Measurements from ENCODE around the gene ABL1. TPM values are rescaled to one million over a fixed set of nuclear protein-coding genes. Genes with fewer than 3 reads are reported as not detected.

Gene ABL1
- total and polyA plus RNA-seq, 2 of the 13 experiments (the other 11 are each of a cell fraction or from before 2014, with no cell fraction given), result 10.8 to 20.4 TPM

GRCh38 chr9:130918826-130919558, 83.9 kb downstream of the ABL1 start:
- ChIA-PET POLR2A (no interaction called here), CTCF (ENCODE audit: low intra/inter-chr PET ratio, low total read pairs) (no interaction called here)
- no peak overlapping the region for H3K4me3 ChIP-seq (replicated peaks in 1 of 3; ENCODE audit: insufficient read depth in 1 of 3, low read depth in 2 of 3, low read length in 3 of 3)
- no peak for TF ChIP-seq ZNF839 (CRISPR knock-in tag; IDR thresholded peaks at IDR 0.05; ENCODE audit: borderline replicate concordance)
- TF ChIP-seq HHEX (CRISPR knock-in tag; IDR thresholded peaks at IDR 0.05), result no peak
- TF ChIP-seq MZF1 (CRISPR knock-in tag; IDR thresholded peaks at IDR 0.05; ENCODE audit: borderline replicate concordance), result no peak
- no peak for TF ChIP-seq ZNF34 (CRISPR knock-in tag; IDR thresholded peaks at IDR 0.05; ENCODE audit: borderline replicate concordance)
- TF ChIP-seq DNMT3B (CRISPR knock-in tag; conservative IDR thresholded peaks at IDR 0.05), result no peak
- no peak for TF ChIP-seq ZNF282 (IDR thresholded peaks at IDR 0.05; ENCODE audit: partially characterized antibody)
- no peak for TF ChIP-seq ZNF331 (CRISPR knock-in tag; IDR thresholded peaks at IDR 0.05)
- no peak for TF ChIP-seq ZNF7 (CRISPR knock-in tag; IDR thresholded peaks at IDR 0.05)
- TF ChIP-seq POLR2G (IDR thresholded peaks at IDR 0.05; ENCODE audit: low read depth, low read length), result no peak
- H3K9me3 ChIP-seq (ENCODE audit: low read length), result no peaks in the 10 kb centered on the region
- H3K27ac ChIP-seq (ENCODE audit: extremely low read length, insufficient read depth, low read length), result no peak overlapping the region
- H2AFZ ChIP-seq (ENCODE audit: low read length), result no peak overlapping the region
- no TSS peak for BruUV-seq (replicated peaks)
- H3K79me2 ChIP-seq (ENCODE audit: insufficient read depth, low read length), result no peaks in the 10 kb centered on the region
- DNase-seq (ENCODE audit: low spot score) (no peak), FAIRE-seq (no peak), ATAC-seq (no peak)
- H4K20me1 ChIP-seq (ENCODE audit: insufficient read depth, low read length), result no peaks in the 10 kb centered on the region
- H3K4me2 ChIP-seq (ENCODE audit: low read depth, low read length), result no peak overlapping the region
- no peak overlapping the region for H3K9ac ChIP-seq (ENCODE audit: insufficient read depth, low read depth, low read length)
- no peaks in the 10 kb centered on the region for H3K36me3 ChIP-seq (replicated peaks in 1 of 2; ENCODE audit: control insufficient read depth in 1 of 2, insufficient read depth in 2 of 2, low read length in 2 of 2)
- H3K27me3 ChIP-seq (ENCODE audit: control insufficient read depth in 1 of 2, insufficient read depth in 2 of 2, low read length in 2 of 2), result peaks cover 45 to 99% of the 10 kb centered on the region in 2 experiments
- intact Hi-C loops (cut with micrococcal nuclease; ENCODE audit: unreplicated experiment) (no loop called here), in situ Hi-C loops (cut with HindIII; ENCODE audit: extremely low pct_ligation_motif_present, low pct_unique_long_range_greater_than_20kb) (no loop called here)
- 24% methylated on average over 14 of the region's 33 CpGs for WGBS (ENCODE audit: low lambda C conversion rate)
- H3K4me1 ChIP-seq (ENCODE audit: insufficient read depth, low read length), result peaks cover 9% of the 10 kb centered on the region; the same call in 1 of the 2 replicates

GRCh38 chr9:130919559-130920145, 84.6 kb downstream of the ABL1 start:
- CTCF ChIA-PET (ENCODE audit: low intra/inter-chr PET ratio, low total read pairs), result no interaction called here
- Histone ChIP-seq H3K9me3 (ENCODE audit: low read length) (no peaks in the 10 kb centered on the region), H2AFZ (ENCODE audit: low read length) (no peak overlapping the region), H3K27me3 (ENCODE audit: control insufficient read depth in 1 of 2, insufficient read depth in 2 of 2, low read length in 2 of 2) (peaks cover 44 to 99% of the 10 kb centered on the region in 2 experiments), H3K4me1 (ENCODE audit: insufficient read depth, low read length) (peaks cover 9% of the 10 kb centered on the region; the same call in 1 of the 2 replicates), H3K79me2 (ENCODE audit: insufficient read depth, low read length) (no peaks in the 10 kb centered on the region), H4K20me1 (ENCODE audit: insufficient read depth, low read length) (no peaks in the 10 kb centered on the region), H3K36me3 (replicated peaks in 1 of 2; ENCODE audit: control insufficient read depth in 1 of 2, insufficient read depth in 2 of 2, low read length in 2 of 2) (no peaks in the 10 kb centered on the region), H3K4me2 (ENCODE audit: low read depth, low read length) (no peak overlapping the region), H3K9ac (ENCODE audit: insufficient read depth, low read depth, low read length) (no peak overlapping the region), H3K27ac (ENCODE audit: extremely low read length, insufficient read depth, low read length) (no peak overlapping the region), H3K4me3 (replicated peaks in 1 of 3; ENCODE audit: insufficient read depth in 1 of 3, low read depth in 2 of 3, low read length in 3 of 3) (no peak overlapping the region)
- ATAC-seq, result no peak
- intact Hi-C loops (cut with micrococcal nuclease; ENCODE audit: unreplicated experiment) (no loop called here), in situ Hi-C loops (cut with HindIII; ENCODE audit: extremely low pct_ligation_motif_present, low pct_unique_long_range_greater_than_20kb) (no loop called here)
- POLR2A ChIA-PET, result no interaction called here
- no peak for FAIRE-seq
- no TSS peak for BruUV-seq (replicated peaks)
- WGBS (ENCODE audit: low lambda C conversion rate), result 41% methylated on average over 3 of the region's 14 CpGs
- DNase-seq (ENCODE audit: low spot score), result no peak
- TF ChIP-seq RXRB (CRISPR knock-in tag; IDR thresholded peaks at IDR 0.05; ENCODE audit: borderline replicate concordance) (no peak), RFXAP (CRISPR knock-in tag; IDR thresholded peaks at IDR 0.05; ENCODE audit: borderline replicate concordance) (no peak), ESRRA (CRISPR knock-in tag; IDR thresholded peaks at IDR 0.05; ENCODE audit: low read depth) (no peak), ZNF570 (CRISPR knock-in tag; IDR thresholded peaks at IDR 0.05; ENCODE audit: borderline replicate concordance) (no peak), ARID2 (CRISPR knock-in tag; IDR thresholded peaks at IDR 0.05; ENCODE audit: borderline replicate concordance) (no peak), ZNF800 (CRISPR knock-in tag; IDR thresholded peaks at IDR 0.05) (no peak), ZC3H13 (CRISPR knock-in tag; IDR thresholded peaks at IDR 0.05) (no peak), POLR2AphosphoS5 (IDR thresholded peaks at IDR 0.05; ENCODE audit: low read depth, low read length) (no peak)

Measured in HepG2 (cell line).